Cardiac muscle cell (in vitro differentiated cells and primary cell): ENCODE data around the gene KCNJ9. TPM values are rescaled to one million over a fixed set of nuclear protein-coding genes. Genes with fewer than 3 reads are reported as not detected.

Experiments
- DNase-seq, 2 donors: peaks; one replicate each; pipeline versions ENCODE4 v3.0.0 to v3.0.0-alpha.2; 2010 to 2017; ENCODE audit warnings: low read depth in 1 of 2, low spot score in 1 of 2
- H3K27ac ChIP-seq: fragments of 200-600 bp; sonication (generic); 2 replicates; pipeline ENCODE4 v1.5.1; 2016
- H3K27me3 ChIP-seq: fragments of 200-600 bp; sonication (generic); 2 replicates; pipeline ENCODE4 v1.6.0; 2016; ENCODE audit warnings: control low read depth
- H3K36me3 ChIP-seq: fragments of 200-600 bp; sonication (generic); 2 replicates; pipeline ENCODE4 v1.5.1; 2016; ENCODE audit warnings: control low read depth
- H3K4me1 ChIP-seq: fragments of 200-600 bp; sonication (generic); 2 replicates; pipeline ENCODE4 v1.8.1; 2017; ENCODE audit warnings: low read depth, mild to moderate bottlenecking, mixed run types
- H3K4me3 ChIP-seq: fragments of 200-600 bp; sonication (generic); 2 replicates; pipeline ENCODE4 v1.5.1; 2016; ENCODE audit warnings: mild to moderate bottlenecking
- H3K9me3 ChIP-seq: fragments of 200-600 bp; sonication (generic); 2 replicates; pipeline ENCODE4 v1.5.1; 2017; ENCODE audit warnings: low read depth, mild to moderate bottlenecking, control low read depth
- CTCF ChIP-seq: IDR thresholded peaks from 2 replicates; pipeline ENCODE4 v1.5.1; 2012; ENCODE audit warnings: low read depth, mild to moderate bottlenecking, low read length
- polyA plus RNA-seq: library from polyadenylated mRNA; unstranded; fragments of >200 nt; fragmentation: Nextera tagmentation; extraction: Ambion mirVana; gene quantifications from 2 replicates; pipeline ENCODE4 v1.2.1, GENCODE V29; 2016
- total RNA-seq: library from RNA; depleted of rRNA; stranded (reverse); fragments of >200 nt; gene quantifications from 2 replicates; pipeline ENCODE4 v1.2.3, GENCODE V29; 2016

The KCNJ9 gene
- total and polyA plus RNA-seq, 2 experiments from 2014 or later, result 0.03 to 0.09 TPM

- Histone ChIP-seq H3K36me3 (no peaks in the 10 kb centered on the region), H3K9me3 (no peaks in the 10 kb centered on the region), H3K27ac (no peak overlapping the region), H3K4me3 (no peak overlapping the region), H3K27me3 (no peaks in the 10 kb centered on the region), H3K4me1 (no peaks in the 10 kb centered on the region)
- TF ChIP-seq CTCF, result no peak
- DNase-seq, result no peak
Observed at GRCh38 chr1:160091666-160092223, 10.4 kb downstream of the KCNJ9 start.

DNA sequence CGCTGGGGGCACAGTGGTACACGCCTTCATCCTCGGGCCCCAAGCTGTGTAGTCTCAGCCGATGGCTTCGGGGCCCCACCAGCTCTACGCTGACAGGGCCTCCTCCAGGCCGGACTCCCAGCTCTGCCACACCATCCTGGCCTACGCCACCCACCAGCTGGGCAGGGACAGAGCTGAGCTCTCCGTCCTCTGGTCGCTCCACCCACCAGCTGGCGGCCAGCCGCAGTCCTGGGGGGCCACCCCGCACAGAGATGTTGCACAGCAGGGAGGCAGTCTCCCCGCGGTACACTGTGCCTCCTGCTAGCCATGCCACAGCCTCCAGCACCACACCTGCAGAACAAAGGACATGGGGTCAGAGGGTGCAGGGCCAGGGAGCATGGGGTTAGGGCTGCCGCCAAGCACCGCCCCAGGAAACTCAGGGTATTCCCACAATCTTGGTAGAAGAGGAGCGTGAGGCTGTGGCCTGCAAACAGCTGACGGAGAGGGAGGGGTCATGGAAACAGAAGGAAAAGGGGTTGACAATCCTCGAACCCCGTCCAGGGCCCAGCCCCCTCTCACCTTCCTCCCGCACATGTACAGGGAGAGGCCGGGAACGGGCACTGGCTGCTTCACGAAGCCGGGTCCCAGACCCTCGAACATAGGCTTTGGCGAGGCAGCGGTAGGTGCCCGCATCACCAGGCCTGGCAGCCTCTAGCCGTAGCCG is 11.2 kb downstream of the KCNJ9 start:
- DNase-seq, result no peak
- no peaks in the 10 kb centered on the region for H3K27me3 ChIP-seq
- no peaks in the 10 kb centered on the region for H3K36me3 ChIP-seq
- H3K4me3 ChIP-seq, result no peak overlapping the region
- no peak for TF ChIP-seq CTCF
- H3K9me3 ChIP-seq, result no peaks in the 10 kb centered on the region
- H3K4me1 ChIP-seq, result no peaks in the 10 kb centered on the region
- H3K27ac ChIP-seq, result no peak overlapping the region

GRCh38 chr1:160093069-160093395 is 11.7 kb downstream of the KCNJ9 start:
- no peak for DNase-seq
- Histone ChIP-seq H3K36me3 (no peaks in the 10 kb centered on the region), H3K27ac (no peak overlapping the region), H3K4me1 (no peaks in the 10 kb centered on the region), H3K4me3 (no peak overlapping the region), H3K9me3 (no peaks in the 10 kb centered on the region), H3K27me3 (no peaks in the 10 kb centered on the region)
- no peak for TF ChIP-seq CTCF

- Histone ChIP-seq H3K4me3 (no peak overlapping the region), H3K9me3 (no peaks in the 10 kb centered on the region), H3K36me3 (no peaks in the 10 kb centered on the region), H3K4me1 (no peaks in the 10 kb centered on the region), H3K27me3 (no peaks in the 10 kb centered on the region), H3K27ac (no peak overlapping the region)
- TF ChIP-seq CTCF, result no peak
- no peak for DNase-seq
Observed at GRCh38 chr1:160093624-160094290, 12.4 kb downstream of the KCNJ9 start.

- DNase-seq, result no peak
Observed at GRCh38 chr1:160094291-160094625, 12.9 kb downstream of the KCNJ9 start.

More at GRCh38 chr1:160094291-160094625, 12.9 kb downstream of the KCNJ9 start:
- Histone ChIP-seq H3K9me3 (no peaks in the 10 kb centered on the region), H3K36me3 (no peaks in the 10 kb centered on the region), H3K4me1 (peaks cover 3% of the 10 kb centered on the region), H3K4me3 (no peak overlapping the region), H3K27ac (no peak overlapping the region), H3K27me3 (no peaks in the 10 kb centered on the region)
- TF ChIP-seq CTCF, result no peak
